Measurements from ENCODE around the gene UBA3.

Gene UBA3

DNA sequence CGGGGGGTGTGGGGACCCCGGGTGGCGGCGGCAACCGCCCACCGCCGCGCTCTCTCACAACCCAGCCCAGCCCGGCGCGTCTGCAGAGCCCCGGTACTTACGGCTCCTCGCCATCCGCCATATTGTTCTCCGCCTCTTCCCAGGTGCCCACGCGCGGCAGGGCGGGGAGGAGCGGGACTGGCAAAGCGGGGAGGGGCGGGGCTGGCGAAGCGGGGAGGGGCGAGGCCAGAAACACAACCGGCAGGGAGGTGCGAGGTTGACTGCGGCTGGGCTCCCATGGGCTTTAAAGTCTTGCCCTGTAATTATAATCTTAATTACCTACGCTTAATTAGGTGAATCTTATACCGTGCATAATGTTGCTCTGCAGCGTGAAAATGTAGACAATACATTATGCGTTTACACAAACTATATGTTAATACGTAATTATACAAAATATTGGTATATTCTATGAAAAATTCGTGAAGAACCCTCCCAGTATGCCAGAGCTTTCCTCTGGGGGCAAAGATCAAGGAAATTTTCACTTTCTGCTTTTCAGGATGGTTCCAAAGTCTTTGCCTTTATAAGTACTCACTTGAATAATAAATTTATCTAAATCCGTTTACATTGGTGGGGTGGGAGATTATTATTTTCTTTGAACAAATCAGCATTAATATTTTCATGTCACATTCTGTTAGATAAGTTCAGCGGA lies at the start of gene UBA3:
Gene UBA3 (minus strand): TSS at position 133 of the 688 bp plus-strand sequence. CDS start 12 bp downstream, at position 121.
- no peaks in the 10 kb centered on the region for H3K27me3 ChIP-seq (ENCODE audit: control insufficient read depth, insufficient read depth, low read length)
- no peak within 1 kb of the TSS for H3K27ac ChIP-seq (ENCODE audit: low read length)
- H3K4me1 ChIP-seq (ENCODE audit: control insufficient read depth, insufficient read depth, low read length): no peaks in the 10 kb centered on the region; the same call in 1 of the 2 replicates
- no peaks in the 10 kb centered on the region for H3K36me3 ChIP-seq (ENCODE audit: control insufficient read depth, insufficient read depth, low read length)
- H3K9me3 ChIP-seq (ENCODE audit: control insufficient read depth, insufficient read depth, low read length): no peaks in the 10 kb centered on the region
- DNase-seq (ENCODE audit: low read depth, low spot score): peak; percentile 41
- peak within 1 kb of the TSS; percentile 73 for H3K4me3 ChIP-seq (ENCODE audit: low read length)
- WGBS (ENCODE audit: insufficient coverage, insufficient read length): no CpG with 5 or more reads among the region's 37 CpGs

DNA sequence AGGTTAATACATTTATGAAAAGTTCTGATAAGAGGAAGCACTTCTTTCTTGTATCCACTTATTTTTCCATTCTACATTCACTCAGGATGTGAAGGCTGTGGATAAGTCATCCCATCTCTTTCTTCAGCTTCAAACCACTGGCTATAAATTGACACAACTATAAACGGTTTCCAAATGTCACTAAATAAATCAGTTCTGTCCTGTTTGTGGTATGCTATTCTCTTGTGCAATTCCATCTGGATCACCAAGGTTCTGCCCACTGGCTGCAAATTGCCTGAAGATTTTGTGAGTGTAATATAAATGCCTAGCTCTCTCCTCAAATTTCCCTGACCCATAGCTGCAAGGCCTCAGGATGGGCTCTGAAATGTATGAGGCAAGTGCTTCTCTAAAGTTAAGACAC lies 49.4 kb upstream of the UBA3 start:
- no peaks in the 10 kb centered on the region for H3K36me3 ChIP-seq (ENCODE audit: control insufficient read depth, insufficient read depth, low read length)
- DNase-seq (ENCODE audit: low read depth, low spot score): no peak
- WGBS (ENCODE audit: insufficient coverage, insufficient read length): no CpG with 5 or more reads among the region's 1 CpG

DNA sequence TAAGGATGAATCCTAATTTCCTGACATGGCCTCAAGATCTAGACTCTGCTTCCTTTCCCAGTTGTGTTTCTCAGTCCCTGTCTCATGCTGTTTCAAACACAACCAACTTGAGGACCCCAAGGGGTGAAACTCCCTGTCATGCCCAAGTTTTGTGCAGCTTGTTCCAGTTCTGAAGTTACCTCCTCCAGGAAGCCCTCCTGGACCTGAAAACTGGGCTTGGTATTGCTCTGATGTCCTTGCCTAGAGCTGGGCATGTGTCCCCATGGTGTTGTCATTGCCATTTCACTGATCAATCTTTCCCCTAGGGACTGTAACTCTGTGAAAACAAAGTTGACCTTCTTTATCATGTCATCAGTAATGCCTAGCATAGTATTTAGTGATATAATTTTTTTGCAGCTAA lies 48.3 kb upstream of the UBA3 start:
- DNase-seq (ENCODE audit: low read depth, low spot score): no peak
- no peak overlapping the region for H3K27ac ChIP-seq (ENCODE audit: low read length)
- no peaks in the 10 kb centered on the region for H3K4me1 ChIP-seq (ENCODE audit: control insufficient read depth, insufficient read depth, low read length)
- H3K36me3 ChIP-seq (ENCODE audit: control insufficient read depth, insufficient read depth, low read length): no peaks in the 10 kb centered on the region
- no peak overlapping the region for H3K4me3 ChIP-seq (ENCODE audit: low read length)
- no peaks in the 10 kb centered on the region for H3K9me3 ChIP-seq (ENCODE audit: control insufficient read depth, insufficient read depth, low read length)
- H3K27me3 ChIP-seq (ENCODE audit: control insufficient read depth, insufficient read depth, low read length): no peaks in the 10 kb centered on the region

More for the DNA sequence above, 49.4 kb upstream of the UBA3 start:
- Histone ChIP-seq H3K9me3 (ENCODE audit: control insufficient read depth, insufficient read depth, low read length) (no peaks in the 10 kb centered on the region), H3K4me3 (ENCODE audit: low read length) (no peak overlapping the region), H3K4me1 (ENCODE audit: control insufficient read depth, insufficient read depth, low read length) (no peaks in the 10 kb centered on the region), H3K27me3 (ENCODE audit: control insufficient read depth, insufficient read depth, low read length) (no peaks in the 10 kb centered on the region), H3K27ac (ENCODE audit: low read length) (no peak overlapping the region)

DNA sequence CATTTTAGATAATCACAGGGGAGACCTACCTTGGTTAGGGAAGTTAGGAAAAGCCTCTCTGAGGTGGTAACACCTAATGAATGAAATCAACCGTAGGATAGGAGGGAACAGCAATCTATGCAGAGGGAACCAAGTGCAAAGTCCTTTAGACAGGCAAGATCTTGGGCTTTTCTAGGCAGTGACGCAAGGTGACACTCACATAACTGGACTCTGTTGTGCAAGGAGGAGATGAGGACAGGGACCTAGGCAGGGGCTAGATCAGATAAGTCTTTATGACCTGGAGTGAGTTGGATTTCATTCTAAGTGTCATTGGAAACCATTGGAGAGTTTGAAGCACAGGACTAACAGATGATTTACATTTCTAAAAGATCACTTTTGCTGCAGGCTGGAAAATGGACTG lies 46.8 kb upstream of the UBA3 start:
- H3K27ac ChIP-seq (ENCODE audit: low read length): no peak overlapping the region
- H3K9me3 ChIP-seq (ENCODE audit: control insufficient read depth, insufficient read depth, low read length): no peaks in the 10 kb centered on the region
- H3K4me1 ChIP-seq (ENCODE audit: control insufficient read depth, insufficient read depth, low read length): no peaks in the 10 kb centered on the region
- H3K4me3 ChIP-seq (ENCODE audit: low read length): no peak overlapping the region
- no peaks in the 10 kb centered on the region for H3K27me3 ChIP-seq (ENCODE audit: control insufficient read depth, insufficient read depth, low read length)
- DNase-seq (ENCODE audit: low read depth, low spot score): no peak
- H3K36me3 ChIP-seq (ENCODE audit: control insufficient read depth, insufficient read depth, low read length): no peaks in the 10 kb centered on the region
- WGBS (ENCODE audit: insufficient coverage, insufficient read length): no CpG with 5 or more reads among the region's 2 CpGs

DNA sequence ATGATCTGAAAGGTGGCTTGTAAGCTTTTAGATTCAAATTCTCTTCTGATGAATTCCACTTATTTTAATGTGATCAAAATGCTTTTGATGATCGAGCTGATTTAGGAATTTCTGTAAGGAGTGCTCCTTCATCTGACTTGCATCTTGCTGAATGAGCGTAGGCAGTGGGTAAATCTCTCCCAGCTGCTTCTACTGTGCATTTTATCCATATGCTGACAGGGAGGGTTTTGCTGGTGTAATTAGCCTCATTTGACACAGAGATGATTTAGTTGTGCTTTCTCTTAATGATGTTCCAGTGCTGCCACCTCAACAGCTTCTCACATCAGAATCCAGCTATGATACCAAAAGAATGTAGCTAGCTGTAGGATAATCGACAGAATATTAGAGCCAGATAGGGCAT lies 46.1 kb upstream of the UBA3 start:
- DNase-seq (ENCODE audit: low read depth, low spot score): no peak
- H3K36me3 ChIP-seq (ENCODE audit: control insufficient read depth, insufficient read depth, low read length): no peaks in the 10 kb centered on the region
- H3K4me1 ChIP-seq (ENCODE audit: control insufficient read depth, insufficient read depth, low read length): no peaks in the 10 kb centered on the region
- H3K27me3 ChIP-seq (ENCODE audit: control insufficient read depth, insufficient read depth, low read length): no peaks in the 10 kb centered on the region
- no peak overlapping the region for H3K4me3 ChIP-seq (ENCODE audit: low read length)
- WGBS (ENCODE audit: insufficient coverage, insufficient read length): no CpG with 5 or more reads among the region's 3 CpGs
- no peaks in the 10 kb centered on the region for H3K9me3 ChIP-seq (ENCODE audit: control insufficient read depth, insufficient read depth, low read length)
- no peak overlapping the region for H3K27ac ChIP-seq (ENCODE audit: low read length)

DNA sequence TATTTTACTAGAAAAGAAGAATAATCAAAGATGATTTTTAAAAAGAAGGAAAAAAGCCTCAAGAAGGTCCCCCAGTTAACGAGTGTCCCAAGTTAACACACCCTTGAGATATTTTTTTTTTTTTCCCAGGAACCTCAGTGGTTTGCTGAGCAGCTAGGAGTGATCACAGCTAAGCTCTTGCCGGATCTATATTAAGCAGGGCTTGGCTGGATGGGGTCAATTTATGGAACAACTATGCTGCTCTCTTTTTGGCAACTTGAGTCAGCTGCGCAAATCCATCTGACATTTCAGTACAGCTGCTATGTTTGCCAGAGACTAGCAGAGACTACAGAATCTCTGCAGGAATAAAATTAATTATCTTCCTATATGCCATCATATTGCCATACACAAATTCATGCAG lies 42.2 kb upstream of the UBA3 start, which contains the start of gene LMOD3:
Gene LMOD3 (minus strand): TSS at position 193 of the 400 bp plus-strand sequence. CDS start 209 bp downstream, outside the sequence.
- no peaks in the 10 kb centered on the region for H3K4me1 ChIP-seq (ENCODE audit: control insufficient read depth, insufficient read depth, low read length)
- H3K27ac ChIP-seq (ENCODE audit: low read length): no peak within 1 kb of the TSS
- WGBS (ENCODE audit: insufficient coverage, insufficient read length): no CpG with 5 or more reads among the region's 3 CpGs
- no peak for DNase-seq (ENCODE audit: low read depth, low spot score)
- no peak within 1 kb of the TSS for H3K4me3 ChIP-seq (ENCODE audit: low read length)
- H3K27me3 ChIP-seq (ENCODE audit: control insufficient read depth, insufficient read depth, low read length): no peaks in the 10 kb centered on the region
- H3K9me3 ChIP-seq (ENCODE audit: control insufficient read depth, insufficient read depth, low read length): no peaks in the 10 kb centered on the region
- no peaks in the 10 kb centered on the region for H3K36me3 ChIP-seq (ENCODE audit: control insufficient read depth, insufficient read depth, low read length)

DNA sequence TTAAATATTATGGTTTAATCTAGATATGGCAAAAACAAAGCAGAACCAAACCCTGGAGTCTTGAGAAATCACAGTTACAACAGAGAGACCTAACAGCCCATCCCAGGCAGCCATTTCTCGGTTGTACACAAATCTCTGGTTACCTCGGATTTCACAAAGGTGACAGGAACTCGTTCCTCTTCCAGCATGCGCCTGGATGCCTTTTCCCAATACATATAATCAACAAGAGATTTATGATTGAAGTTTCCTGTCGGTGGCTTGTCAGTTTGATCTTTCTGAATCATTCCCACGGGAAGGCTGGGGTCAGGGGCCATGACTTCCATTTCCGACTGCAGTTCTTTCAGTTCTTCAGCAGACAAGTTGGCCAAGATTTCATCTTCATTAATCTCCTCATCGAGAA lies 41.8 kb upstream of the UBA3 start:
- Histone ChIP-seq H3K27me3 (ENCODE audit: control insufficient read depth, insufficient read depth, low read length) (no peaks in the 10 kb centered on the region), H3K4me1 (ENCODE audit: control insufficient read depth, insufficient read depth, low read length) (no peaks in the 10 kb centered on the region), H3K9me3 (ENCODE audit: control insufficient read depth, insufficient read depth, low read length) (no peaks in the 10 kb centered on the region), H3K36me3 (ENCODE audit: control insufficient read depth, insufficient read depth, low read length) (no peaks in the 10 kb centered on the region), H3K4me3 (ENCODE audit: low read length) (no peak overlapping the region), H3K27ac (ENCODE audit: low read length) (no peak overlapping the region)
- no peak for DNase-seq (ENCODE audit: low read depth, low spot score)
- WGBS (ENCODE audit: insufficient coverage, insufficient read length): no CpG with 5 or more reads among the region's 8 CpGs

DNA sequence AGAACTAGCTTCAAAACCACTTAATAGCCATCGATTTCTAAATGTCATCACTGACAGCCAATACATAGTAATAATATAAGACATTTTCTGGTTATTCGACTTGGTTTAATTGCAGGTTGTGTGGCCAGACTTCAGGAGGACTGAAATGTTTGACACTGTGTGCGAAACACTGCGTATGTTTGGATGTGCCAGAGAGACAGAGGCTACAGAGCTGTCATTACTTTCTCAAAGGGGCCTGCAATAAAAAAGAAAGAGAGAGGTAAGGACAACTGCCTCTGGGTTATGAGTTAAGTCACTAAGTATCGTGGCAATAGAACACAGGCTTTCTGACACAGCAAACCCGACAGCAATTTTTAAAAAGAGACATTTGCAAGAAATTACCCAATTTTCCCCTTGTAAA lies 41.3 kb upstream of the UBA3 start:
- H3K36me3 ChIP-seq (ENCODE audit: control insufficient read depth, insufficient read depth, low read length): no peaks in the 10 kb centered on the region
- H3K4me3 ChIP-seq (ENCODE audit: low read length): no peak overlapping the region
- no peak for DNase-seq (ENCODE audit: low read depth, low spot score)
- H3K27me3 ChIP-seq (ENCODE audit: control insufficient read depth, insufficient read depth, low read length): no peaks in the 10 kb centered on the region
- H3K4me1 ChIP-seq (ENCODE audit: control insufficient read depth, insufficient read depth, low read length): no peaks in the 10 kb centered on the region
- no peak overlapping the region for H3K27ac ChIP-seq (ENCODE audit: low read length)
- WGBS (ENCODE audit: insufficient coverage, insufficient read length): no CpG with 5 or more reads among the region's 6 CpGs
- no peaks in the 10 kb centered on the region for H3K9me3 ChIP-seq (ENCODE audit: control insufficient read depth, insufficient read depth, low read length)

DNA sequence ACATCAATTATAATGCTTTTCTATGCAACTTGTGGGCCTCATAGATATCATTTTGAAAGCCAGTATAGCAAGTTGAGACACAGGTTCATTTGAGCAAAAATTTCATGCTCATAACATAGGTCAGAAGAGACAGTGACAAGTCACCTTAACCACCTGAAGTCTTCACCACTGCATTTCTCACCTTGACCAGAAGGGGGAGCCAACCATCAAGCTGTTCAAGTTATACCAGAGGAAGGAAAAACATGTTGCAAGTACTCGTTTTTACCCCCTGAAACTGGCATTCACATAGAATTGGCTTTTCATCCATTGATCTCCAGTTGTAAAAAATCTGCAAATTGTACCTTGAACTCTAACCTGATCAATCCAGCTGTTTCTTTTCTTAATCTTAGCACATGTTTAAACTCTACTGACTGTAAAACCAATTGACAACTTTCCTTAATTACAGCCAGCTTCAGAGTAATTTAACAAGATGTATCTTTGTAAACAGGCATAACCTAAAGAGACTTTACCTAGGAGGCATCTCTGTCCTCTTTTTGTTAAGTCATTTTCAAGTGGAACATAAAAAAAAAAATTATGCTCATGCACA lies 40.8 kb upstream of the UBA3 start:
- H3K27me3 ChIP-seq (ENCODE audit: control insufficient read depth, insufficient read depth, low read length): no peaks in the 10 kb centered on the region
- no peak overlapping the region for H3K27ac ChIP-seq (ENCODE audit: low read length)
- H3K4me1 ChIP-seq (ENCODE audit: control insufficient read depth, insufficient read depth, low read length): no peaks in the 10 kb centered on the region
- no peaks in the 10 kb centered on the region for H3K36me3 ChIP-seq (ENCODE audit: control insufficient read depth, insufficient read depth, low read length)
- H3K9me3 ChIP-seq (ENCODE audit: control insufficient read depth, insufficient read depth, low read length): no peaks in the 10 kb centered on the region
- WGBS (ENCODE audit: insufficient coverage, insufficient read length): no CpG with 5 or more reads among the region's 1 CpG
- DNase-seq (ENCODE audit: low read depth, low spot score): peak; percentile 79
- H3K4me3 ChIP-seq (ENCODE audit: low read length): no peak overlapping the region

DNA sequence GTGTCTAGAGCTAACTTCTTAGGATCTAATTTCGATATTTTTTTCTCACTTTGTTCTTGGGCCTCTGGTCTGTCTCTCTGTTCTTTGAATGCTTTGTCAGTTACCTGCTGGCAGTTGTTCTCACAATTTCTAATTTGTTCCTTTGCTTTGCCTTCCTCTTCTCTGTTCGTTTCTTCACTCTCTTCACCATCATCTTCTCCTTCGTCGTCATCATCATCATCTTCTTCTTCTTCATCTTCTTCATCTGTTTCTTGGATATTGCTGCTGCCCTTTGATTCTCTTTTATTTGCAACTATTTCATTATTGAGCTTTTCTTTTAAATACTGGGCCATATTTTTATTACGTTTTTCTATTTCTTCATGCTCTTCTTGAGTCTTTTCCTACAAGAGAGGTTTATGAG lies 39.5 kb upstream of the UBA3 start:
- WGBS (ENCODE audit: insufficient coverage, insufficient read length): 100% methylated on average over 3 of the region's 5 CpGs
- DNase-seq (ENCODE audit: low read depth, low spot score): no peak
- H3K36me3 ChIP-seq (ENCODE audit: control insufficient read depth, insufficient read depth, low read length): no peaks in the 10 kb centered on the region
- no peaks in the 10 kb centered on the region for H3K9me3 ChIP-seq (ENCODE audit: control insufficient read depth, insufficient read depth, low read length)
- no peak overlapping the region for H3K27ac ChIP-seq (ENCODE audit: low read length)
- no peaks in the 10 kb centered on the region for H3K4me1 ChIP-seq (ENCODE audit: control insufficient read depth, insufficient read depth, low read length)
- H3K27me3 ChIP-seq (ENCODE audit: control insufficient read depth, insufficient read depth, low read length): no peaks in the 10 kb centered on the region
- no peak overlapping the region for H3K4me3 ChIP-seq (ENCODE audit: low read length)

DNA sequence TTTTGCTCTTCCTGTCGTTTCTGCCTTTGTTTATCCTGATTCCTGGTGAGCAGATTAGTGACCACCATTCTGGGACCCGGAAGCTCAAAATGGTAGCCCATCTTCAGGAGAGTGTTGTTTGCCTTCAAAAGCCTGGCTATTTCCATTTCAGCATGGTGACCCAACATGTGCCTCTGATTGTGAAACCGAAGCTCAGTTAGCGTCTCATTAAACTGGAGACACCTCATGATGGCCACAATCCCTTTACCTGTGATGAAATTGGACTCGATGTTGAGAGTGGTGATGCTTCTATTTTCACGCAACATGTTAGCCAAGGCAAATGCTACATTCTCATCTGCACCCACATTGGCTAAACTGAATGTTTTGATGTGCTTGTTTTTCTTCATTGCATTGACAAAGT lies 39.0 kb upstream of the UBA3 start:
- no peak for DNase-seq (ENCODE audit: low read depth, low spot score)
- H3K36me3 ChIP-seq (ENCODE audit: control insufficient read depth, insufficient read depth, low read length): no peaks in the 10 kb centered on the region
- no peaks in the 10 kb centered on the region for H3K4me1 ChIP-seq (ENCODE audit: control insufficient read depth, insufficient read depth, low read length)
- H3K27ac ChIP-seq (ENCODE audit: low read length): no peak overlapping the region
- no CpG with 5 or more reads among the region's 6 CpGs for WGBS (ENCODE audit: insufficient coverage, insufficient read length)
- no peaks in the 10 kb centered on the region for H3K27me3 ChIP-seq (ENCODE audit: control insufficient read depth, insufficient read depth, low read length)
- H3K4me3 ChIP-seq (ENCODE audit: low read length): no peak overlapping the region
- no peaks in the 10 kb centered on the region for H3K9me3 ChIP-seq (ENCODE audit: control insufficient read depth, insufficient read depth, low read length)

Measured in iPS DF 6.9 (cell line).